ENCODE measurements around the gene FNDC5.

The FNDC5 gene

GRCh38 chr1:32830092-32830852 lies 40.4 kb downstream of the FNDC5 start:
- H3K4me3 ChIP-seq (ENCODE audit: low read depth, low read length): no peak overlapping the region
- TF ChIP-seq CTCF (IDR thresholded peaks at IDR 0.05; ENCODE audit: low read depth, low read length, missing control alignments): no peak
- in situ Hi-C loops (cut with HindIII; ENCODE audit: low sequenced_read_pairs): no loop called here
- no peak for DNase-seq (ENCODE audit: low read depth)

GRCh38 chr1:32828341-32828740 lies 42.4 kb downstream of the FNDC5 start:
- in situ Hi-C loops (cut with HindIII; ENCODE audit: low sequenced_read_pairs): no loop called here
- DNase-seq (ENCODE audit: low read depth): no peak
- H3K4me3 ChIP-seq (ENCODE audit: low read depth, low read length): no peak overlapping the region
- TF ChIP-seq CTCF (IDR thresholded peaks at IDR 0.05; ENCODE audit: low read depth, low read length, missing control alignments): no peak

GRCh38 chr1:32825181-32825580 lies 45.5 kb downstream of the FNDC5 start:
- TF ChIP-seq CTCF (IDR thresholded peaks at IDR 0.05; ENCODE audit: low read depth, low read length, missing control alignments): no peak
- H3K4me3 ChIP-seq (ENCODE audit: low read depth, low read length): no peak overlapping the region
- no peak for DNase-seq (ENCODE audit: low read depth)
- in situ Hi-C loops (cut with HindIII; ENCODE audit: low sequenced_read_pairs): no loop called here

GRCh38 chr1:32818804-32819541 lies 51.7 kb downstream of the FNDC5 start:
- DNase-seq (ENCODE audit: low read depth): no peak
- H3K4me3 ChIP-seq (ENCODE audit: low read depth, low read length): peak overlapping the region; percentile 99
- in situ Hi-C loops (cut with HindIII; ENCODE audit: low sequenced_read_pairs): no loop called here
- no peak for TF ChIP-seq CTCF (IDR thresholded peaks at IDR 0.05; ENCODE audit: low read depth, low read length, missing control alignments)

GRCh38 chr1:32817815-32818786 lies 52.6 kb downstream of the FNDC5 start:
- in situ Hi-C loops (cut with HindIII; ENCODE audit: low sequenced_read_pairs): no loop called here

More at GRCh38 chr1:32817815-32818786, 52.6 kb downstream of the FNDC5 start:
- peak overlapping the region; percentile 99 for H3K4me3 ChIP-seq (ENCODE audit: low read depth, low read length)
- no peak for DNase-seq (ENCODE audit: low read depth)
- TF ChIP-seq CTCF (IDR thresholded peaks at IDR 0.05; ENCODE audit: low read depth, low read length, missing control alignments): no peak
